HG03039 (cell line): ENCODE results near the gene WRAP73.
"Not testable (repeated sequence)": the region's sequence is repeated elsewhere in the genome, so short reads cannot be mapped to it uniquely, and the experiment has no call there.

Experiments used
- ATAC-seq: cut with Tn5 transposase; IDR thresholded peaks from one replicate; pipeline ENCODE4 v1.9.1; 2021; ENCODE audit warnings: mild to moderate bottlenecking, moderate library complexity; ENCODE audit not compliant: unreplicated experiment

Gene WRAP73

DNA sequence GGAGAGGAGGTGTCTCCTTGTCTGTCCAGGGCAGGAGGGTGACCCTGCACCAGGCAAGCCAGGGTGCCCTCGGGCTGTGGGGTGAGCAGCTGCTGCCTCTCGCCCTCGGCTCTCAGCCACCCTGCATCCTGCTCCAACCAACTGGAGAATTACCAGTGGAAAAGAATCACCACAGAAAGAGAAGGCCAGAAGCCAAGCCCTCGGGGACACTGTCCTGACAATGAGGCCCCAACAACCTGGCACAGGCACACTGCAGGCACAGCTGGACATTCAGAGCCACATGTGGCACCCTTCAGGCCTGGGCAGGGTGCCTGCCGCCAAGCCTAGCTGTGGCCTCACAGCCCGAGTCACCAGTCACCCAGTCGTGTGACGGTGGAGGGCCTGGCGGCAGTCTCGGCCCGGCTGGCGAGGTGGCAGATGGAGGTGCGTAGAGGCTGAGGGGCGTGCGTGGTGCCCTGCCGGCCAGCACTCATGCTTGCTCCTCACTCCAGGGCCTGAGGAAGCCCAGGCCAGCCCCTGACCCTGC is 50.6 kb downstream of the WRAP73 start:
- no peak for ATAC-seq

DNA sequence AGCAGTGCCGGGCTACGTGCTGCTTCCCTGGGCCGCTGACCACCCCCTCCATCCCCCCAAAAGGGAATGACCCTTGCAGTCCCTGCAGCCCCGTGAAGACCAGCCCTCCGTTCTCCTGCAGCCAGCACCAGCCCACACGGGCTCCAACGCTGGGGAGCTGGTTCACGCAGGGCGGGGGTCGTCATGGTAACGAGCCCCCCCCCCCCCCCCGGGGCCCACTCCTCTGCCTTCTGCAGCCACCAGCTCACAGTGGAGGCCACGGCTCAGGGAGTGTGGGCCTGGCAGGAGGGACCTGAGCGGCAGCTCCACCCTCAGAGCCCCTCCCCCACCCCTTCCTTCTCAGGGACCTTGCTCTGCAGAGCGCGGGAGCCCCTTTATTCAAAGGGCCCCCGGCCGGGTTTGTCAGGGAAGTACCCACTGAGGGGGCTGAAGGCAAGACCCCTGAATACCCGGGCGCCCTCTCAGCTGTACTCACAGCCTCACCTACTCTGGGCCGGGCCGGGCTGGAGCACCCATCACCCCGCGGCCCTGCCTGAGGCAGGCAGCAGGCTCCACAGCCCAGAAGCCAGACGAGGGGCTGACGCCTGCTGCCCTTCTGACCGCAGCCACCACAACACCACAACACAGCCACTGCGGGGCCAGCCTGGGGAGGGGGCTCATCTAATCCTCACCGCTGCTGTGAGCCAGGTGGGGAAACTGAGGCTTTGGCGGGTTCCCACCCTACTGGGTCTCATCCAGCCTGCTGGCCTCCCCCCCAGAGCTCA is 51.2 kb downstream of the WRAP73 start:
- ATAC-seq, result no peak

DNA sequence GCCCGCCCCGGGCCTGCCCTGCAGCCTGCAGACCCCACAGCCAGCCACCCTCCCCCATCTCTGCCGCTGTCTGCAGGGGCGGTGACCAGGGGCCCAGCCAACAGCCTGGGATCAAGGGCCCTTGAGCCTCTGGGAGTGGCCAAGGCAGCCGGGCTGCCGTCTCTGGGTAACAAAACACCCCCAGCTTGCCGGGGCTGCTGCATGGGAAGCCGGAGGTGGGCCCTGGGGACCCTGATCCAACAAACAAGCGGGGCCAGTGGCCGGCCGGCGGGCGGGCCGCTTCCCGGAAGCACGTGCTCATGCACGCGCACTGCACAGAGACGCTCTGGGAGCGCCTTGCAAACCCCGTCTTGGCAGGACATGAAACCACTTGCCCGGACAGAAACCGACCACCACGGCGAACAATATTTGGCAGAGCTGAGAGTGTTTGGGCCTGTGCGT is 51.8 kb downstream of the WRAP73 start:
- no peak for ATAC-seq

DNA sequence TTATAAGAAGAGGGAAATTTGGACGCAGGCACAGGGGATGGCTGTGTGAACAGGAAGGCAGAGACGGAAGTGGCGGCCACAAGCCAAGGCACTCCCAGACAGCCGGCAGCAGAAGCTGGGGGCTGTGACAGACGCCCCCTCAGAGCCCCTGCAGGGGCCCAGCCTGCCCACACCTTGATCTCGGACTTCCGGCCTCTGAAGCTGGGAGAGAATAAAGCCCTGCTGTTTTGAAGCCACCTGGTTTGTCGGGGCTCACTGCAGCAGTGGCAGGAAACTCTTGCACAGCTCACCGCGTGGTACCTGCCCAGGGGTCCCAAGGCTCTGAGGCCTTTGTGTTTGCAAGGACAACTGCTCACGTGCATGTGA is 52.3 kb downstream of the WRAP73 start:
- ATAC-seq, result no peak

DNA sequence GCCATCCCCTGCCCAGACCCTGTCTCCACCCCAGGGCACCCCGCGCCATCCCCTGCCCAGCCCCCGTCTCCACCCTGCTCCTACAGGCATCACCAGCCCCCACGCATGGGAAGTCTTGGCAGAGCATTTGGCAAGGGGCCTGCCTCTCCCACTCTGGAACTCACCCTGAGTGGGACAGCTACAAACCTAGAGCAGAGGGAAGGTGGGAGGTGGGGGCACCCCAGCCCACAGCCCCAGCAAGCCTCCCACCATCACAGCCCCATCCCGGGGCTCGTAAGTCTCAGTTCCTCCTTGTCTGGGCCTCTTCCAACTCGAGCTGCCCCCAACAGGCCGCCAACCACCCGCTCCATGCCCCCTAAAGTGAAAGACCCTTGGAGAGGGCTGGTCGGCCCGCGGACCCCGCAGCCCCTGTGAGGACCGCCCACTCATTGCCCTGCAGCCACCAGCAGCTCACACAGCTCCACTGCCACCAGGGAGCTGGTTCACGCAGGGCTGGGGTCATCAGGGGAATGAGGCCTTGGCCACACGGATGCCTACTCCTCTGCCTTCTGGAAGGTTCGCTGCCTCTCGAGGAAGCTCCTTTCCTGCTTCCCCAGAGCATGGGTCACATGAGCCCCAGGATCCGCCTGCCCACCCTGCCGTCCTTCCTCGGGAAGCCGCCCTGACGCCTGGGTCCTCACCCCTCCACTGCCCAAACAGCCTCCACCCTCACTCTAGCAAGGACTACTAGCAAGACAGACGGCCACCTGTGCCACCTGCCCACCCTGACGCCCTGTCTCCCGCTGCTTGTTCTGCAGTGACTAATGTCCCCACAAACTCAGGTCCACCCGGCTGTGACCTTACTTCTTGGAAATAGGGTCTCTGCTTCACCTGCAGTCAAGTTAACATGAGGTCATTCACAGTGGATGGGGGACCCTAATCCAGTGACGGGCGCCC is 53.0 kb downstream of the WRAP73 start:
- no peak for ATAC-seq

DNA sequence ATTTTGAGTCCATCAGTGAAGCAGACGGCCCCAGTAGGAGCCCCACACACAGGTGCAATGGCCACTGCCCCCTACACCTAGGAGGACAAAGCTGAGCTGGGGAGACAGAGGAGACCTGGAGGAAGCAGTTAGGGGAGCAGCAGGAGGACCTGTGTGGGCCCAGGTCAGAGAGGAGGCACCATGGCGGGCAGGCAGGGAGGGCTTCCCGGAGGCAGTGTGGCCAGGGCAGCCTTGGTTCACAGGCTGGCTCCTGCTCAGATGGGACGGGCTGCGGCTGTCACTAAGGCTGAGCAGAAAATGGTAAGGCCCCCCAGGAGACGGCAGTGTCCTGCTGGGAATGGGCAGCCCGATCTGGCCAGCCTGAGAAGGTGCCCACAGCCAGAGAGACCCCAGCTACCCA is 54.0 kb downstream of the WRAP73 start:
- ATAC-seq, result no peak

DNA sequence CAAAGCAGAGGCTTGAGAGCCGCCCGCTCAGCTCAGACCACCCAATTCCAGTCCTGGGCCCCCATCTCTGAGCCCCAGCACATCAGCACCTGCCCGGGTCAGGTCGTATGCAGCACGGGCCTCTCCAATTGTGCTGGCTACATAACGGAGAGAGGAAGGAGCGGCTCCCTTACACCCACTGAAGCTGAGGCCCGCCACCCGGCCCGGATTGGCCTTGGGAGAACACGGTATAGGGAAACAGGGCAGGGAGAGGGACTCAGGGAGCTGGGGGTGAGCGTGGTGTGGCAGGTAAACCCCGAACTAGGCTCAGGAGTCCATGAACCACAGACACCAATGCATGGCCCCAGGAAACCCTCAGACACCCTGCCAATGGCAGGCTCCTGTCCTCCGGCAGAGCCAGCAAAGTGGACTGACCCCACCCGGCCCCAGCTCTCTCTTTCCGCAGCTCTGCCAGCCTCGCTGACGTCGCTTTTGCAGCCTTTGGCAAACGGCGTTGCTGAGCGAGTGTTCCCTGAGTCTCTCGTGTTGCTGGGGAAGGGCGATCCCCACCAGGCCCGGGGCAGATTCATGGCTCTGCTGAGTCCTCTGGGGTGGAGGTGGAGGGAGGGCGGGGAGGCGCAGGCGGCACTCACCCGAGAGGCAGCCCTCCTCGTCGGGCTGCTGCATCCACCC is 55.1 kb downstream of the WRAP73 start:
- no peak for ATAC-seq

DNA sequence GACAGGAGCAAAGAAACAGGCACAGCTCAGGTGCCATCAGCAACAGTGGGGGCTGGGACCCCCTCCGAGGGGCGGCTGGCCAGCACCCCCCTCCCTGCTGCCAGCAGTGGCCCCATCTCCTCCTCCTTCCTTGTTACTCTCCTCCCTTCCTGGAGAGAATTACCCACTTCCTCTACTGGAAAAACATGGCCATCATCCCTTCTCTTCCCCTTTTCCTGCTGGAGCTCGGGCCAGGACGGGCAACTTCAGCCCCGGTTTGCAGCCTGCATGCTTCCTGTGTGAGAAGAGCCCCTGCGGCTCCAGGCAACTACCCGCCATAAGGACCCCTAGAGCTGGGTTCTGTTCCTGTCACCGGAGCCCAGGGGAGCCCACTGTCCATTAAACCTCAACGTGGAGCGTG is 56.2 kb downstream of the WRAP73 start:
- no peak for ATAC-seq

DNA sequence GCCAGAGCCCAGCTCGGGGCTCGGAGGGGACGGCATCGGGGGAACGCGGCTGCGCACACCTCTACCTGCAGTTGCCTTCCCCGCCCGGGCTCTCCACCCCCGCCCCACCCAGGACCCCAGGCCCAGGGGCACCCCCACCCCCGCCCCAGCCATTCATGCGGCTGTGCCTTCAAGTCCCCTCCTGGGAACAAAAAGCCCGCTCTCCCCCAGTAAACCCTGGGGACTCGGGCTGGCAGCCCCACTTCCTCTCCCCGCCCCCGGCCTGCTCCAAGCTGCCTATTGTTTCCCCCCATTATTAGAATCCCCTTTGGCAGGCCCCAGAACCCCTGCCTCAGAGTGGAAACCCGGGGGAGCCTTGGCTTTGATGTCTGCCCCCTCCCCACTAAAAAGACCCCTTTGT is 56.6 kb downstream of the WRAP73 start:
- ATAC-seq, result no peak

DNA sequence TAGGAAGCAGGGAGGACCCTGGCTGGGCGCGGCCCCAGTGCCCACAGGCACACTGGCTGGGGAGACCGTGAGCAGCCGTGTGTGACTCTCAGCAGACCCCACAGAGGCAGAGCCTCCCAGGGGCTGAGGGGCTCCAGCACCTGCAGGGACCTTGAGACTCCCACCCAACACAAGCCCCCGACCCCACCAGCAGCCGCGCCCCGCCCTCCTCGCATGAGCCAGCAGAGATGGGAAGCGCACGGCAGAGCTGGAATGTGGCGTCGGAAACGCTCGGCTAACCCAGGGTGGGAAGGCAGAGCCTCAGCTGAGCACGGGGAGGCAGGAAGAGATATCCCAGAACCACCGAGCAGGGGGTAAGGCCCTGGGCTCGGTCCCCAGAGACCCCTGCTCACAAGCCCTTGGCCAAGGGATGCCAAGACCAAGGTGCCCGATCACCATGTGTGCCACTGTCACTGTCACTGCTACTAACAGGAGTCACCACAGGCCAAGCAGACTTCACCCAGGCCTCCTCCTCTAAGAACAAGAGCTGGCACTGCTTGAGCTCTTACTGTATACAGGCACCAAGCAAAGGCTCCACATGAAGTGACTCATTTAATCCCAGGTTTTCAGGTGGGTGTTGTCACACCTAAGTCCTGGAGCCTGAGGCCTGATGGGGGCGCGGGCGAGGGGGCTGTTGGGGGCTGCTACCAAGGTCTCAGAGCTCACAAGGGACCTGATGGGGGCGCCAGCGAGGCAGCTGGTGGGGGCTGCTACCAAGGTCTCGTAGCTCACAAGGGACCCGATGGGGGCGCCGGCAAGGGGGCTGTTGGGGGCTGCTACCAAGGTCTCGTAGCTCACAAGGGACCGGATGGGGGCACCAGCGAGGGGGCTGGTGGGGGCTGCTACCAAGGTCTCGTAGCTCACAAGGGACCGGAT is 58.7 kb downstream of the WRAP73 start:
- no peak for ATAC-seq

DNA sequence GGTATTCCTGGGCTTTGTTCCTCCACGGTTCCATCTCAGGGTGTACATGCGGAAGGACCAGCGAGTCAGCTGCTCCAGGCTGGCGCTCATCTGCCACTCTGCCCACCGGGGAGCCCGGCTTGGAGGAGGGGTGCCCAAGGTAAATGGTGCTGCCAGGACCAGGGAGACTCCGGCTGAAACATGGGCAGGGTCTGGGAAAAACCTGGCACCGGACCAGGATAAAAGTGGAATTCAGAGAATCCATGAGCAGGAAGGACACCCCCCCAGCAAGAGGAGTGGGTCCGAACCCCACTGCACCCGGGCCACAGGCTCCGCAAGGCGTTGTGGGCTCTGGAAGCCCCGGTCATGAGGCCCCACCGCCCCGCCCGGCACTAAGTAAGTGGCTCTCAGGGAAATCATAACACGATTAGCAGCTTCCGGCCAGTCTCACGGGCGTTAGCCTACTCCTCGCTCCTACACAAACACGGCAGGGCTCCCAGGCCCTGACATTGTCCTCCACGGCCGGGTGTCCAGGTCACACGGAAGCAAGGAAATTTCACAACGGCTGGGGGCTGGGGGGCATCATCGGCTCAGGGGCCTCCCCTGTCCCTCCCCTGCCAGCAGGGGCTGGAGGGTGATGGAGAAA is 59.7 kb downstream of the WRAP73 start:
- no peak for ATAC-seq

DNA sequence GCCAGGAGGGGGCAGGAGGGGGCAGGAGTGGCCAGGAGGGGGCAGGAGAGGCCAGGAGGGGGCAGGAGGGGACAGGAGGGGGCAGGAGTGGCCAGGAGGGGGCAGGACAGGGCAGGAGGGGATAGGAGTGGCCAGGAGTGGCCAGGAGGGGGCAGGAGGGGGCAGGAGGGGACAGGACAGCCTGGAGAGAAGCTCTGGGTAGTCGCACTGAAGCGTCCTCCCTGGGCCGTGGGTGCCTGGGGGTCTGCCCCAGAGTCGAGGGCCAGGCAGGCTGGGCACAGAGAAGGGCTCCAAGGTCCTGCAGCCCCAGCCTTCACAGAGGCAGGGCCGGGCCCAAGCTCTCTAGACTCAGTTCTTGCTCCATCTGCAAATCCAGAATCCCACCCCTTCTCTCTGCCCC is 61.5 kb downstream of the WRAP73 start:
- no peak for ATAC-seq

DNA sequence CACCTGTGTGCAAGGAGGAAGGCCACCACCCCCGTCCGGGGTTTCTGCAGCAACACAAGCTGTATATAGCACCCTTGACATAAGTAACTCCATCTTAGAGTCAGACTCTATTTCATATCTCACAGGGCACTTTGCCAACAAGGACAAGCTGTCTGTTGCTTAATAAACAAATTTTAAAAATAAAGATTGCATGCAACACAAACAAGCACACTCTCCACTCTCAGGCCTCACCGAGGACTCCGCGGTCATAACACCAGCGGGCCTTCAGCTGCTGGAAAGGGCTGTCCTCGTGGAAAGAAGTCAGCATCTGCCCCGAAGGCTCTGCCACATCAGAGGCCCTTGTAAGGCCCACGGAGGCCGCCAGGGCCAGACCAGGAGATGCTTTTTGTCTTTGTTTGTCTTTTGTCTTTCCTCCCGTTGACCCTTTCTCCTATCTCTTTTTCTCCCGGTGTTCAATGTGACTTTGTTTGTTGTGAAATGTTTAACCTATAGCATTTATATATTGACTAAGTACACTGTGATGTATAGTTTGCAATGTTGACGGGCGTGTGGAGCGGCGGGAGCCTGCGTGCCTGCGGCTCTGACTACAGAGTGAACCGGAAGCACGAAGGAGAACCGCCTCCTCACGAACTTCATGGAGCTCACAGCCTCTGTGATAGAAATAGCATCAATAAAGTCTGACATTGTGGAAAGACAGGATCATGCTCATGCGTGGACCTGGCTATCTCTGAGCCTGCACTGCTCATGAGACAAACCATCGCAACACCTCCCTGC is 62.7 kb downstream of the WRAP73 start:
- no peak for ATAC-seq

DNA sequence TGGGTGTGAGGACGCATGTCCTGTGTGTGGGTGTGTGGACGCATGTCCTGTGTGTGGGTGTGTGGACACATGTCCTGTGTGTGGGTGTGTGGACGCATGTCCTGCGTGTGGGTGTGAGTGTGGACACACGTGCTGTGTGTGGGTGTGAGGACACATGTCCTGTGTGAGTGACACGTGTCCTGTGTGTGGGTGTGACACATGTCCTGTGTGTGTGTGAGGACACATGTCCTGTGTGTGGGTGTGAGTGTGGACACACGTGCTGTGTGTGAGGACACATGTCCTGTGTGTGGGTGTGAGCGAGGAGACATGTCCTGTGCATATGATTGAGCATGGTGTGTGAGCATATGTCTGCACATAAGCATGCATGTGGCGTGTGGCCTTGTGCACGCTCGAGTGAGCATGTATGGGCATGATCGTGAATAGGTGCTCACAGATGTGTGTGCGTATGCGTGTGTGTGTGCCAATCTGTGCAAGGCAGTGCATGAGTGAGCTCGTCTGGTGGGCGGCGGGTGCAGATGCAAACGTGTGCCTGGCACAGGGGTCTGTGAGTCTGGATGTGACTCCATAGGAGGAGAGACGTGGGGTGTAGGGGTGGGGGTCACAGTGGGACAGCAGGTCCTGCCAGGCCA is 63.8 kb downstream of the WRAP73 start:
- ATAC-seq, result no peak

DNA sequence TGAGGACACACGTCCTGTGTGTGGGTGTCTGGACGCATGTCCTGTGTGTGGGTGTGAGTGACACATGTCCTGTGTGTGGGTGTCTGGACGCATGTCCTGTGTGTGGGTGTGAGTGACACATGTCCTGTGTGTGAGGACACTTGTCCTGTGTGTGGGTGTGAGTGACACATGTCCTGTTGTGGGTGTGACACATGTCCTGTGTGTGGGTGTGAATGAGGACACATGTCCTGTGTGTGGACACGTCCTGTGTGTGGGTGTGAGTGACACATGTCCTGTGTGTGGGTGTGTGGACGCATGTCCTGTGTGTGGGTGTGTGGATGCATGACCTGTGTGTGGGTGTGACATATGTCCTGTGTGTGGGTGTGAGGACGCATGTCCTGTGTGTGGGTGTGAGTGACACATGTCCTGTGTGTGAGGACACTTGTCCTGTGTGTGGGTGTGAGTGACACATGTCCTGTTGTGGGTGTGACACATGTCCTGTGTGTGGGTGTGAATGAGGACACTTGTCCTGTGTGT is 64.5 kb downstream of the WRAP73 start:
- ATAC-seq, result not testable (repeated sequence)

DNA sequence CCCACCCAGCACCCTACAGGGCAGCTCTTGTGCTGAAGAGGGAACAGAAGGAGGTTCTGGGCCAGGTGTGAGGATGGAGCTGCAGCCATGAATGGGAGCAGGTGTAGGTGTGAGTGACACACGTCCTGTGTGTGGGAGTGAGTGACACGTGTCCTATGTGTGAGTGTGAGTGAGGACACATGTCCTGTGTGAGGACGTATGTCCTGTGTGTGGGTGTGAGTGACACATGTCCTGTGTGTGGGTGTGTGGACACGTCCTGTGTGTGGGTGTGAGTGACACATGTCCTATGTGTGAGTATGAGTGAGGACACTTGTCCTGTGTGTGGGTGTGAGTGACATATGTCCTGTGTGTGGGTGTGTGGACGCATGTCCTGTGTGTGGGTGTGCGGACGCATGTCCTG is 65.0 kb downstream of the WRAP73 start:
- ATAC-seq, result no peak

DNA sequence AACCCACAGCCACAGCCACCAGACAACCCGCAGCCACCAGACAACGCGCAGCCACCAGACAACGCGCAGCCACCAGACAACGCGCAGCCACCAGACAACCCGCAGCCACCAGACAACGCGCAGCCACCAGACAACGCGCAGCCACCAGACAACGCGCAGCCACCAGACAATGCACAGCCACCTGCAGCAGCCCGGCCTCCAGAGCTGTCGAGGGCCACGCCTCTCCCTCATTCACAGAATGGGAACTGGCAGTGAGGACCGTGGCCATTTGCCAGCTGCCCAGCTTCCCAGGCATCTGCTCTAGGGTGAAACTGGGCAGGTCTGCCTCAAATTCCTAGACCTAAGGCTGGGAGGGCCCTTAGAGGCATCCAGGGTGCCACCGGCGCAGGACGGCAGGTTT is 66.2 kb downstream of the WRAP73 start:
- ATAC-seq, result not testable (repeated sequence)

DNA sequence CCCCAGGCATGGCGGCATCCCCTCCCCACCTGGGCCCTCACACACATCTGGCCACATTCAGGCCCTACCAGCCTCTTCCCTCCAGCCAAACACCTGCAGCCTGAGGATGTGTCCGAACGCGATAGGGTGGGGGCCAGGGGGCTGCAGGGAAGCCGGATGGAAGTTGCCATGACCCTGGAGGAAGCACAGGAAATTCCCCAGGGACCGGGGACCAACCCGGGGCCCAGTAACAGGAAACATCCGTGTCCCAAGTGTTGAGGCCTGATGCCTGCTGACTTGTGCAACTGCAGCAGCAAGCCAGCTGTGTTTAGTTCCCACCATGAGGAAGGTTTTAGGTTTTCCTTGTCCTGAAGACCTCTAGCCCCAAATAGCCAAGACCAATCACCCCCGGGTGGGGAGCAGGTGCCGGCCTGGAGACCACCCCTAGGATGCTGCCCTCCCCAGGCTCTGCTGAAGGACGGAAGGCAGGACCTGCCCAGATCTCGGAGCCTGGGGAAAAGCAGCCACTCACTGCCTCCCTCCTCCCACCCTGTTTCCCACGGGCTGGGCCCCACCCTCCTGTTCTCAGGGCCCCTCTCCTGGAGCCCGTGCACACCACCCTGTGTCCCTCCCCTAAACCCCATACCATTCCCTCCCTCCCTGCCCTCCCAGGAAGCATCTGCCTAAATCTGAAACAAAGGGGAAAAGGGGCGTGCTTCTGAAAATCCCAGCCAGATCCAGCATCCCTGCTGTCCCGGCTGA is 68.4 kb downstream of the WRAP73 start:
- ATAC-seq, result no peak
